K562 (cell line): ENCODE measurements around the gene LOXL3. TPM values are rescaled to one million over a fixed set of nuclear protein-coding genes. Genes with fewer than 3 reads are reported as not detected.

Experiments used
- ATAC-seq: fragments of 200-7000 bp; cut with Tn5 transposase; 3 replicates; pipeline ENCODE4 v1.9.1; 2020; ENCODE audit warnings: moderate library complexity
- BruUV-seq: library from RNA; stranded (reverse); fragments of 400-500 nt; replicated peaks from 2 replicates; lab custom pipeline; 2021; lab: Mats Ljungman, UMichigan
- CTCF ChIA-PET: fragments of 300-600 bp; formaldehyde crosslinking; extraction: SDS; loops from one replicate; lab custom pipeline; 2021; ENCODE audit warnings: low intra/inter-chr PET ratio; lab: Yijun Ruan, JAX
- POLR2A ChIA-PET: fragments of 300-600, 350-650 bp; sonication (Branson Sonifier 250); formaldehyde crosslinking; extraction: SDS; loops from one replicate; lab custom pipeline; 2021; ENCODE audit warnings: antibody characterized with exemption, inconsistent platforms; lab: Yijun Ruan, JAX
- DNase-seq, 4 experiments: peaks; one replicate each; pipeline versions ENCODE4 v3.0.0 to v3.0.0-alpha.2; 2011 to 2018; ENCODE audit warnings: low spot score in 3 of 4, mixed read lengths in 3 of 4; ENCODE audit errors: extremely low read depth in 1 of 4
- FAIRE-seq: peaks from 2 replicates; lab custom pipeline; 2011; peaks lifted over from hg19 to GRCh38; lab: Jason Lieb, UNC
- H2AFZ ChIP-seq: 2 replicates; pipeline ENCODE4 v1.6.0; 2011; ENCODE audit warnings: low read depth, low read length, control low read depth, inconsistent platforms
- H3K27ac ChIP-seq: fragments of 200-600 bp; 3 replicates; pipeline ENCODE4 v1.8.0; 2011; ENCODE audit warnings: low read depth, mild to moderate bottlenecking, control low read depth, inconsistent platforms, low read length, moderate library complexity, mixed read lengths; ENCODE audit errors: extremely low read depth
- H3K27me3 ChIP-seq, 2 experiments: fragments of 300-600 bp in 1 of 2; 2 replicates in 1 of 2; 3 replicates in 1 of 2; pipeline versions ENCODE4 v1.6.0 to v1.8.0; 2011; ENCODE audit warnings: inconsistent platforms in 2 of 2, low read length in 2 of 2, mild to moderate bottlenecking in 1 of 2, mixed read lengths in 1 of 2, moderate library complexity in 1 of 2; ENCODE audit not compliant: control insufficient read depth in 2 of 2, insufficient read depth in 2 of 2
- H3K36me3 ChIP-seq: fragments of 300-600 bp; 3 replicates; pipeline ENCODE4 v1.8.0; 2011; ENCODE audit warnings: mild to moderate bottlenecking, low read length, inconsistent platforms; ENCODE audit not compliant: control insufficient read depth, insufficient read depth
- H3K4me1 ChIP-seq, 2 experiments: fragments of 200-600 bp in 1 of 2; replicated peaks in 1 of 2; 2 replicates in 1 of 2; 3 replicates in 1 of 2; pipeline versions ENCODE4 v1.5.1 to v1.8.0; 2011; ENCODE audit warnings: inconsistent platforms in 2 of 2, low read length in 2 of 2, mild to moderate bottlenecking in 1 of 2, mixed read lengths in 1 of 2, moderate library complexity in 1 of 2; ENCODE audit not compliant: control insufficient read depth in 2 of 2, insufficient read depth in 2 of 2
- H3K4me2 ChIP-seq: 2 replicates; pipeline ENCODE4 v1.6.1; 2011; ENCODE audit warnings: low read length, control low read depth, inconsistent platforms, mixed read lengths; ENCODE audit not compliant: insufficient read depth
- H3K4me3 ChIP-seq: fragments of 200-600 bp; sonication (generic), shearing (Covaris generic); 2 replicates; pipeline ENCODE4 v1.5.1; 2016; ENCODE audit warnings: control low read depth, inconsistent platforms
- H3K79me2 ChIP-seq: fragments of 200-600 bp; 3 replicates; pipeline ENCODE4 v1.8.0; 2011; ENCODE audit warnings: low read length, inconsistent platforms; ENCODE audit not compliant: control insufficient read depth, insufficient read depth
- H3K9ac ChIP-seq, 2 experiments: 2 replicates each; pipeline versions ENCODE4 v1.6.0 to v1.6.1; 2011; ENCODE audit warnings: low read depth in 2 of 2, low read length in 2 of 2, control low read depth in 1 of 2, inconsistent platforms in 1 of 2, mild to moderate bottlenecking in 1 of 2, mixed read lengths in 1 of 2; ENCODE audit not compliant: insufficient read depth in 1 of 2
- H3K9me1 ChIP-seq: one replicate; pipeline ENCODE4 v1.6.0; 2011; ENCODE audit warnings: inconsistent platforms, mild to moderate bottlenecking, low read length, moderate library complexity; ENCODE audit not compliant: control insufficient read depth, insufficient read depth
- H3K9me3 ChIP-seq: replicated peaks from 2 replicates; pipeline ENCODE4 v1.5.1; 2011; ENCODE audit warnings: low read depth, low read length, inconsistent platforms; ENCODE audit not compliant: control insufficient read depth, insufficient read depth
- H4K20me1 ChIP-seq: replicated peaks from 2 replicates; pipeline ENCODE4 v1.6.1; 2011; ENCODE audit warnings: low read length, inconsistent platforms, mixed read lengths; ENCODE audit not compliant: control insufficient read depth, insufficient read depth
- DPF2 ChIP-seq: fragments of 450-650 bp; IDR thresholded peaks from 2 replicates; pipeline ENCODE4 v1.6.1; 2016
- HMG20A ChIP-seq: fragments of 450-650 bp; formaldehyde crosslinking; conservative IDR thresholded peaks from 2 replicates; pipeline ENCODE4 v1.4.0; 2020; ENCODE audit warnings: mild to moderate bottlenecking, mixed read lengths
- HNRNPH1 ChIP-seq: fragments of 200-400 bp; formaldehyde crosslinking; optimal IDR thresholded peaks from 2 replicates; pipeline ENCODE3; 2017; ENCODE audit warnings: low read depth, mild to moderate bottlenecking, low read length, moderate library complexity
- KLF1 ChIP-seq: fragments of 450-650 bp; IDR thresholded peaks from 2 replicates; pipeline ENCODE4 v1.6.1; 2016; ENCODE audit warnings: missing genetic modification characterization, missing compliant biosample characterization
- L3MBTL2 ChIP-seq: fragments of 450-650 bp; IDR thresholded peaks from 2 replicates; pipeline ENCODE4 v1.6.1; 2016; ENCODE audit warnings: mild to moderate bottlenecking, moderate library complexity
- MCM3 ChIP-seq: fragments of 450-650 bp; IDR thresholded peaks from 2 replicates; pipeline ENCODE4 v1.6.1; 2016
- MEIS2 ChIP-seq: fragments of 450-650 bp; IDR thresholded peaks from 2 replicates; pipeline ENCODE4 v1.6.1; 2014; ENCODE audit warnings: mild to moderate bottlenecking; ENCODE audit not compliant: partially characterized antibody
- PHF21A ChIP-seq: fragments of 450-650 bp; IDR thresholded peaks from 2 replicates; pipeline ENCODE4 v1.6.1; 2017; ENCODE audit warnings: low read depth, borderline replicate concordance
- ZBTB17 ChIP-seq: fragments of 450-650 bp; formaldehyde crosslinking; IDR thresholded peaks from 2 replicates; pipeline ENCODE4 v1.4.0; 2020; ENCODE audit warnings: mild to moderate bottlenecking
- WGBS: fragments of 100-300 bp; shearing (Covaris generic); methylation state at CpG from one replicate; pipeline ENCODE4 v1.1.6; 2016; ENCODE audit warnings: low coverage, mixed read lengths; ENCODE audit not compliant: insufficient coverage; ENCODE audit errors: missing lambda C conversion rate; 5-methylcytosine and 5-hydroxymethylcytosine counted together
- in situ Hi-C: fragments of 300-500 bp; cut with MboI; formaldehyde crosslinking; loops from 4 replicates; pipeline ENCODE4 v1.15.0; 2018; ENCODE audit warnings: inconsistent platforms, mixed read lengths
- intact Hi-C: fragments of 100-400 bp; cut with micrococcal nuclease; formaldehyde crosslinking; loops from 2 replicates; pipeline ENCODE4 v1.14.2; 2022
- polyA plus RNA-seq, 8 experiments: library from polyadenylated mRNA; depleted of rRNA in 4 of 8; stranded (reverse) in 5 of 8; unstranded in 3 of 8; fragments of >200 nt; fragmentation: Nextera tagmentation in 2 of 8; fragmentation: Illumina TruSeq in 1 of 8; extraction: Ambion mirVana in 2 of 8; extraction: Trizol in 1 of 8; gene quantifications; 2 replicates each; pipeline versions ENCODE4 v1.2.1 to v1.2.3, GENCODE V29; 2011 to 2014; ENCODE audit warnings: inconsistent platforms in 1 of 8, missing spikeins in 1 of 8
- total RNA-seq, 7 experiments: library from RNA; depleted of rRNA in 6 of 7; stranded (reverse); fragments of >200 nt in 6 of 7; fragmentation: Illumina TruSeq in 2 of 7; extraction: Trizol in 2 of 7; gene quantifications; 2 replicates each; pipeline versions ENCODE4 v1.2.1 to v1.2.3, GENCODE V29; 2011 to 2021; ENCODE audit warnings: low replicate concordance in 1 of 7
- TF ChIP-seq, protein P1 (sequence below): fragments of 450-650 bp; formaldehyde crosslinking; IDR thresholded peaks from 2 replicates; pipeline ENCODE4 v1.4.0; 2020; ENCODE audit warnings: mild to moderate bottlenecking, mixed read lengths
- TF ChIP-seq, protein P2 (sequence below): fragments of 450-650 bp; IDR thresholded peaks from 2 replicates; pipeline ENCODE4 v1.6.1; 2016

LOXL3 gene
- total and polyA plus RNA-seq, 9 of the 15 experiments (the other 6 are each of a cell fraction or from before 2014, with no cell fraction given) = 0.22 to 0.99 (median 0.31) TPM

- TF ChIP-seq, protein P1, sequence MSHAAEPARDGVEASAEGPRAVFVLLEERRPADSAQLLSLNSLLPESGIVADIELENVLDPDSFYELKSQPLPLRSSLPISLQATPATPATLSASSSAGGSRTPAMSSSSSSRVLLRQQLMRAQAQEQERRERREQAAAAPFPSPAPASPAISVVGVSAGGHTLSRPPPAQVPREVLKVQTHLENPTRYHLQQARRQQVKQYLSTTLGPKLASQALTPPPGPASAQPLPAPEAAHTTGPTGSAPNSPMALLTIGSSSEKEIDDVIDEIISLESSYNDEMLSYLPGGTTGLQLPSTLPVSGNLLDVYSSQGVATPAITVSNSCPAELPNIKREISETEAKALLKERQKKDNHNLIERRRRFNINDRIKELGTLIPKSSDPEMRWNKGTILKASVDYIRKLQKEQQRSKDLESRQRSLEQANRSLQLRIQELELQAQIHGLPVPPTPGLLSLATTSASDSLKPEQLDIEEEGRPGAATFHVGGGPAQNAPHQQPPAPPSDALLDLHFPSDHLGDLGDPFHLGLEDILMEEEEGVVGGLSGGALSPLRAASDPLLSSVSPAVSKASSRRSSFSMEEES (CRISPR knock-in tag) = no peak
- TF ChIP-seq L3MBTL2 (no peak), KLF1 (no peak), HMG20A (CRISPR knock-in tag) (no peak), PHF21A (no peak), ZBTB17 (CRISPR knock-in tag) (no peak)
Measured at GRCh38 chr2:74571058-74571457, 17.3 kb upstream of the LOXL3 start (continued).

DNA sequence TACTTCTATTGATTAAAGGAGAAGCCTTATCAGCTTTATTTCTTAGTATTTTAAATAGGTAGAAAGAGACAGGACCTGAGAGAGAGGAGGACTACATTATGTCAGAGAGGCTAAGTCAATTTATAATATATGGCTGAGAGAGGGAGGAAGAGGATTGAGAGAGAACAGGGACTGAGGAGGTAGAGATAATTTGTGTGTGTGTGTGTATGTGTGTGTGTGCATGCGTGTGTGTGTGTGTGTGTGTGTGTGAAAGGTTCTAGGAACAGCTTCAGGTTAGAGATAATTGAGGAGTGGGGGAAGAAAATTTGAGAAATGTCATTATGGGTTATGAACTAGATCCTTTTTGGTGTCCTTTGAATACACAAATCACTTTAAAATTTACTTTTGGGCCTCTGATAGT lies 15.9 kb upstream of the LOXL3 start:
- no peaks in the 10 kb centered on the region for H3K9me3 ChIP-seq
- H3K27ac ChIP-seq = no peak overlapping the region
- no peaks in the 10 kb centered on the region for H4K20me1 ChIP-seq
- H3K9ac ChIP-seq = no peak overlapping the region
- H3K4me1 ChIP-seq = peaks cover 0 to 12% of the 10 kb centered on the region in 2 experiments; a peak in 3 of 5 replicates
- BruUV-seq = no TSS peak
- DNase-seq (no peak), ATAC-seq (no peak), FAIRE-seq (no peak)
- POLR2A ChIA-PET = interaction anchor here (0.8 kb wide), 1 partner anchor 11 kb away, joined by 3 read pairs; no protein-coding TSS in a partner anchor
- in situ Hi-C loops = loop anchor here (5.0 kb wide), 1 partner anchor 82 kb away; no protein-coding TSS in a partner anchor
- intact Hi-C loops = loop anchor here (5.0 kb wide), 1 partner anchor 67 kb away; no protein-coding TSS in a partner anchor
- CTCF ChIA-PET = no interaction called here
- H3K4me3 ChIP-seq = no peak overlapping the region
- WGBS = 25% methylated on average over 1 of the region's 1 CpG
- TF ChIP-seq MEIS2 = peak; percentile 9
- TF ChIP-seq, protein P2, sequence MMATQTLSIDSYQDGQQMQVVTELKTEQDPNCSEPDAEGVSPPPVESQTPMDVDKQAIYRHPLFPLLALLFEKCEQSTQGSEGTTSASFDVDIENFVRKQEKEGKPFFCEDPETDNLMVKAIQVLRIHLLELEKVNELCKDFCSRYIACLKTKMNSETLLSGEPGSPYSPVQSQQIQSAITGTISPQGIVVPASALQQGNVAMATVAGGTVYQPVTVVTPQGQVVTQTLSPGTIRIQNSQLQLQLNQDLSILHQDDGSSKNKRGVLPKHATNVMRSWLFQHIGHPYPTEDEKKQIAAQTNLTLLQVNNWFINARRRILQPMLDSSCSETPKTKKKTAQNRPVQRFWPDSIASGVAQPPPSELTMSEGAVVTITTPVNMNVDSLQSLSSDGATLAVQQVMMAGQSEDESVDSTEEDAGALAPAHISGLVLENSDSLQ = 0 out of 2 replicates have a peak, but pooled peaks have one; percentile 20
- TF ChIP-seq MCM3 = peak; percentile 81; the same call in 1 of the 2 replicates
- no peak for TF ChIP-seq HNRNPH1
- peak; percentile 47; the same call in 1 of the 2 replicates for TF ChIP-seq DPF2
- no peaks in the 10 kb centered on the region; a peak in 1 of 5 replicates for H3K27me3 ChIP-seq
- no peaks in the 10 kb centered on the region for H3K36me3 ChIP-seq
- no peak overlapping the region for H3K4me2 ChIP-seq
- H3K9me1 ChIP-seq = no peaks in the 10 kb centered on the region
- H2AFZ ChIP-seq = 0 out of 2 replicates have a peak overlapping the region, but pooled peaks have one; percentile 10
- no peaks in the 10 kb centered on the region for H3K79me2 ChIP-seq
